IPS-NIHi7 (cell line): ENCODE data around the gene MXI1.

Experiments used
- DNase-seq: peaks from one replicate; pipeline ENCODE4 v3.0.0; 2012; ENCODE audit warnings: mixed read lengths; ENCODE audit errors: extremely low spot score

The MXI1 gene

GRCh38 chr10:110207011-110207804 is at the start of gene MXI1:
MXI1 (plus strand) TSS chr10:110207605; CDS start chr10:110207809, 204 bp downstream.
- DNase-seq = peak; percentile 80

- DNase-seq = no peak
Measured at GRCh38 chr10:110158051-110159005, 49.1 kb upstream of the MXI1 start.

- DNase-seq = no peak
Measured at GRCh38 chr10:110160081-110160480, 47.3 kb upstream of the MXI1 start.

- no peak for DNase-seq
Measured at GRCh38 chr10:110160522-110160921, 46.9 kb upstream of the MXI1 start.

GRCh38 chr10:110162741-110163145 is 44.7 kb upstream of the MXI1 start:
- DNase-seq = no peak

GRCh38 chr10:110163192-110163773 is 44.1 kb upstream of the MXI1 start:
- no peak for DNase-seq

GRCh38 chr10:110163841-110164240 is 43.6 kb upstream of the MXI1 start:
- DNase-seq = no peak

GRCh38 chr10:110165239-110165638 is 42.2 kb upstream of the MXI1 start:
- DNase-seq = no peak

GRCh38 chr10:110167149-110167548 is 40.3 kb upstream of the MXI1 start:
- no peak for DNase-seq

- DNase-seq = peak; percentile 52
Measured at GRCh38 chr10:110168601-110169481, 38.6 kb upstream of the MXI1 start.

GRCh38 chr10:110169586-110169985 is 37.8 kb upstream of the MXI1 start:
- DNase-seq = no peak

GRCh38 chr10:110170142-110170971 is 37.0 kb upstream of the MXI1 start:
- DNase-seq = no peak

GRCh38 chr10:110171032-110171431 is 36.4 kb upstream of the MXI1 start:
- no peak for DNase-seq

- DNase-seq = no peak
Measured at GRCh38 chr10:110172155-110172554, 35.2 kb upstream of the MXI1 start.

- DNase-seq = no peak
Measured at GRCh38 chr10:110174201-110174600, 33.2 kb upstream of the MXI1 start.

GRCh38 chr10:110174816-110175215 is 32.6 kb upstream of the MXI1 start:
- no peak for DNase-seq

- DNase-seq = no peak
Measured at GRCh38 chr10:110175406-110175805, 32.0 kb upstream of the MXI1 start.

GRCh38 chr10:110176141-110177030 is 31.0 kb upstream of the MXI1 start:
- no peak for DNase-seq

GRCh38 chr10:110179220-110179619 is 28.2 kb upstream of the MXI1 start:
- DNase-seq = no peak
